COR-L47 (cell line): ENCODE data around the gene PSTPIP2.
"Not testable (repeated sequence)": the region's sequence is repeated elsewhere in the genome, so short reads cannot be mapped to it uniquely, and the experiment has no call there.

Source experiments
- DNase-seq: peaks from one replicate; lab custom pipeline; 2025; lab: John Stamatoyannopoulos, UW

PSTPIP2 gene

GRCh38 chr18:46070232-46070631 is 1.8 kb downstream of the PSTPIP2 start:
- no peak for DNase-seq

- DNase-seq = no peak
Observed at GRCh38 chr18:46069524-46069923, 2.5 kb downstream of the PSTPIP2 start.

- DNase-seq = no peak
Observed at GRCh38 chr18:46068763-46069162, 3.3 kb downstream of the PSTPIP2 start.

- DNase-seq = no peak
Observed at GRCh38 chr18:46067438-46068007, 4.5 kb downstream of the PSTPIP2 start.

GRCh38 chr18:46062781-46063180 is 9.3 kb downstream of the PSTPIP2 start:
- no peak for DNase-seq

- DNase-seq = no peak
Observed at GRCh38 chr18:46061796-46062195, 10.3 kb downstream of the PSTPIP2 start.

- DNase-seq = no peak
Observed at GRCh38 chr18:46061387-46061786, 10.7 kb downstream of the PSTPIP2 start.

GRCh38 chr18:46060359-46060841 is 11.7 kb downstream of the PSTPIP2 start:
- no peak for DNase-seq

GRCh38 chr18:46055838-46056230 is 16.2 kb downstream of the PSTPIP2 start:
- DNase-seq = no peak

GRCh38 chr18:46054956-46055837 is 16.9 kb downstream of the PSTPIP2 start:
- no peak for DNase-seq

- no peak for DNase-seq
Observed at GRCh38 chr18:46053368-46054095, 18.5 kb downstream of the PSTPIP2 start.

- DNase-seq = no peak
Observed at GRCh38 chr18:46051731-46052461, 20.2 kb downstream of the PSTPIP2 start.

- DNase-seq = no peak
Observed at GRCh38 chr18:46050268-46050667, 21.8 kb downstream of the PSTPIP2 start.

- DNase-seq = no peak
Observed at GRCh38 chr18:46048641-46049040, 23.4 kb downstream of the PSTPIP2 start.

- not testable (repeated sequence) for DNase-seq
Observed at GRCh38 chr18:46047369-46047768, 24.7 kb downstream of the PSTPIP2 start.

- DNase-seq = no peak
Observed at GRCh38 chr18:46046688-46047087, 25.4 kb downstream of the PSTPIP2 start.

- DNase-seq = no peak
Observed at GRCh38 chr18:46046126-46046525, 25.9 kb downstream of the PSTPIP2 start.

- no peak for DNase-seq
Observed at GRCh38 chr18:46042571-46043123, 29.4 kb downstream of the PSTPIP2 start.

GRCh38 chr18:46040747-46041104 is 31.3 kb downstream of the PSTPIP2 start:
- no peak for DNase-seq

GRCh38 chr18:46040033-46040746 is 31.9 kb downstream of the PSTPIP2 start:
- no peak for DNase-seq
